Suprapubic skin (tissue), 4 donors: ENCODE measurements around the gene SH2D3C. TPM values are rescaled to one million over a fixed set of nuclear protein-coding genes. Genes with fewer than 3 reads are reported as not detected.

ENCODE experiments used
- DNase-seq, 2 donors: peaks; one replicate each; pipeline ENCODE4 v3.0.0-alpha.2; 2019; ENCODE audit warnings: low spot score in 2 of 2
- H3K27ac ChIP-seq: fragments of 200-600 bp; sonication (generic); one replicate; pipeline ENCODE4 v1.5.1; 2019
- H3K27me3 ChIP-seq: fragments of 200-600 bp; sonication (generic); one replicate; pipeline ENCODE4 v1.5.1; 2019
- H3K36me3 ChIP-seq: fragments of 200-600 bp; sonication (generic); one replicate; pipeline ENCODE4 v1.5.1; 2019
- H3K4me1 ChIP-seq: fragments of 200-600 bp; sonication (generic); one replicate; pipeline ENCODE4 v1.5.1; 2019
- H3K4me3 ChIP-seq: fragments of 200-600 bp; sonication (generic); one replicate; pipeline ENCODE4 v1.5.1; 2019; ENCODE audit warnings: mild to moderate bottlenecking
- H3K9me3 ChIP-seq: fragments of 200-600 bp; sonication (generic); one replicate; pipeline ENCODE4 v1.5.1; 2019
- EP300 ChIP-seq: sonication (generic); formaldehyde crosslinking; IDR thresholded peaks from one replicate; pipeline ENCODE4 v1.6.1; 2017; ENCODE audit warnings: antibody characterized with exemption
- POLR2A ChIP-seq, 2 donors: fragments of 450-650 bp; IDR thresholded peaks; one replicate each; pipeline ENCODE4 v1.6.1; 2017; ENCODE audit warnings: antibody characterized with exemption in 2 of 2, mild to moderate bottlenecking in 2 of 2, moderate library complexity in 2 of 2
- POLR2AphosphoS5 ChIP-seq, 3 donors: sonication (generic); formaldehyde crosslinking; IDR thresholded peaks; one replicate each; pipeline ENCODE4 v1.6.1; 2017; ENCODE audit warnings: antibody characterized with exemption in 3 of 3
- WGBS: methylation state at CpG from one replicate; pipeline ENCODE4 v1.1.5; 2018; 5-methylcytosine and 5-hydroxymethylcytosine counted together
- total RNA-seq, 4 donors: library from RNA; depleted of rRNA; stranded (reverse); fragments of >200 nt; gene quantifications; one replicate each; pipeline ENCODE4 v1.1.0, GENCODE V29; 2016
- TF ChIP-seq, protein P1 (sequence below), 2 donors: fragments of 200-600 bp in 1 of 2; fragments of 450-650 bp in 1 of 2; sonication (generic) in 1 of 2; IDR thresholded peaks; one replicate each; pipeline ENCODE4 v1.5.1; 2016 to 2019; ENCODE audit warnings: antibody characterized with exemption in 2 of 2, mild to moderate bottlenecking in 1 of 2, moderate library complexity in 1 of 2

Gene SH2D3C
- total RNA-seq, 4 donors from 2014 or later: 3.4 to 8.9 (median 6.1) TPM

GRCh38 chr9:127803507-127804352 lies 25.3 kb upstream of the SH2D3C start:
- Histone ChIP-seq H3K36me3 (peaks cover 28% of the 10 kb centered on the region), H3K27me3 (no peaks in the 10 kb centered on the region), H3K4me1 (peaks cover 37% of the 10 kb centered on the region), H3K27ac (peak overlapping the region; percentile 98), H3K4me3 (peak overlapping the region; percentile 77), H3K9me3 (no peaks in the 10 kb centered on the region)
- WGBS: 28% methylated on average over 13 of the region's 18 CpGs
- TF ChIP-seq EP300 (no peak), POLR2AphosphoS5 (IDR thresholded peaks at IDR 0.05) (peak in 1 of 3 donors; percentile 26), POLR2A (IDR thresholded peaks at IDR 0.05) (no peak)
- TF ChIP-seq, protein P1, sequence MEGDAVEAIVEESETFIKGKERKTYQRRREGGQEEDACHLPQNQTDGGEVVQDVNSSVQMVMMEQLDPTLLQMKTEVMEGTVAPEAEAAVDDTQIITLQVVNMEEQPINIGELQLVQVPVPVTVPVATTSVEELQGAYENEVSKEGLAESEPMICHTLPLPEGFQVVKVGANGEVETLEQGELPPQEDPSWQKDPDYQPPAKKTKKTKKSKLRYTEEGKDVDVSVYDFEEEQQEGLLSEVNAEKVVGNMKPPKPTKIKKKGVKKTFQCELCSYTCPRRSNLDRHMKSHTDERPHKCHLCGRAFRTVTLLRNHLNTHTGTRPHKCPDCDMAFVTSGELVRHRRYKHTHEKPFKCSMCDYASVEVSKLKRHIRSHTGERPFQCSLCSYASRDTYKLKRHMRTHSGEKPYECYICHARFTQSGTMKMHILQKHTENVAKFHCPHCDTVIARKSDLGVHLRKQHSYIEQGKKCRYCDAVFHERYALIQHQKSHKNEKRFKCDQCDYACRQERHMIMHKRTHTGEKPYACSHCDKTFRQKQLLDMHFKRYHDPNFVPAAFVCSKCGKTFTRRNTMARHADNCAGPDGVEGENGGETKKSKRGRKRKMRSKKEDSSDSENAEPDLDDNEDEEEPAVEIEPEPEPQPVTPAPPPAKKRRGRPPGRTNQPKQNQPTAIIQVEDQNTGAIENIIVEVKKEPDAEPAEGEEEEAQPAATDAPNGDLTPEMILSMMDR (IDR thresholded peaks at IDR 0.05): no peak
- DNase-seq: no peak

DNA sequence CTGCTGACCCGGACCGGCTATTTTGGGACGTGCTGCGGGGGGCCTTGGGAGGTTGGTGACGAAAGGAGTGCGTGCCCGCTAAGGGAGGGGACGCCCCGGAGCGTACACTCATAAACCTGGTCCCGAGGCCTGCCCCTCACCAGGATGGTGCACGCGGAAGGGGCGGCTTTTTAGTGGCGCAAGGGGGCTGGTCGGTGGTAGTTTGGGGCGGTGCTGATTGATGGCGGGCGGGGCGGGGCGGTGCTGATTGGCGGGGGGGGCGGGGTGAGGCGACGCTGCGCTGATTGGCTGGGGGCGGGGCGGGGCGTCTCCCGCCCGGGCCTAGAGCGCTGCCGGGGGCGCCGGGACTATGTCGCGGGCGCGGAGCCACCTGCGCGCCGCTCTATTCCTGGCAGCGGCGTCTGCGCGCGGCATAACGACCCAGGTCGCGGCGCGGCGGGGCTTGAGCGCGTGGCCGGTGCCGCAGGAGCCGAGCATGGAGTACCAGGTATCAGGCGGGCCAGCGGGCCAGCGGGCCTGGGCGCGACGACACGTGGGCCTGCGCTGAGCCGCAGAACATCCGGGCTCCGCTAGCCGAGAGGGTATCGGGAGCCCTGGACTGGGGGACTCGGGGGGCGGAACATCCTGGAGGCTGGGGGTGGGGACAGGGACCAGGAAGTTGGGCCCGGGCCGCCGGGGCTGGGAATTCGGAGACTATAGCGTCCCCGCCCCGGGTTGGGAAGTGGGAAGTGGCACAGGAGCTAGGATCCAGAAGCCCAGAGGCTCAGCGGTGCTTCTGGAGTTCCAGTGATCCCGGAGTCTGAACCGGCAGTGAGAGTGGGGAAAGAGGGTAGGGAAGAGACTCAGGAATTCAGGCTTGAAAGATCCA lies 24.3 kb upstream of the SH2D3C start, which contains the start of gene FPGS:
Gene FPGS, plus strand, starts transcription at position 307 of the 868 bp plus-strand sequence. Its CDS starts 43 bp downstream, at position 350.
- Histone ChIP-seq H3K4me1 (peaks cover 37% of the 10 kb centered on the region), H3K27ac (peak within 1 kb of the TSS; percentile 98), H3K4me3 (peak within 1 kb of the TSS; percentile 77), H3K27me3 (no peaks in the 10 kb centered on the region), H3K36me3 (peaks cover 20% of the 10 kb centered on the region), H3K9me3 (no peaks in the 10 kb centered on the region)
- DNase-seq: peak; percentile 96
- whole genome bisulfite sequencing: under 1% methylated on average over 17 of the region's 83 CpGs
- TF ChIP-seq, protein P1 (IDR thresholded peaks at IDR 0.05): no peak
- no peak for TF ChIP-seq EP300
- TF ChIP-seq POLR2AphosphoS5 (IDR thresholded peaks at IDR 0.05): peak in 2 of 3 donors; percentile 14 to 30
- peak in 1 of 2 donors; percentile 36 for TF ChIP-seq POLR2A (IDR thresholded peaks at IDR 0.05)

- peak in 1 of 2 donors; percentile 61 for DNase-seq
- peak overlapping the region; percentile 77 for H3K4me3 ChIP-seq
- WGBS: 20% methylated on average over 10 of the region's 10 CpGs
Measured at GRCh38 chr9:127801955-127802575, 23.6 kb upstream of the SH2D3C start.

GRCh38 chr9:127796852-127797370 lies 18.4 kb upstream of the SH2D3C start:
- TF ChIP-seq, protein P1 (IDR thresholded peaks at IDR 0.05): no peak
- TF ChIP-seq EP300: no peak
- TF ChIP-seq POLR2A (IDR thresholded peaks at IDR 0.05): no peak
- TF ChIP-seq POLR2AphosphoS5 (IDR thresholded peaks at IDR 0.05): no peak
- 40% methylated on average over 11 of the region's 11 CpGs for WGBS
- Histone ChIP-seq H3K4me3 (no peak overlapping the region), H3K27ac (no peak overlapping the region), H3K9me3 (no peaks in the 10 kb centered on the region), H3K27me3 (no peaks in the 10 kb centered on the region), H3K4me1 (peaks cover 11% of the 10 kb centered on the region), H3K36me3 (peaks cover 12% of the 10 kb centered on the region)
- DNase-seq: no peak

More at GRCh38 chr9:127801955-127802575, 23.6 kb upstream of the SH2D3C start:
- Histone ChIP-seq H3K4me1 (peaks cover 37% of the 10 kb centered on the region), H3K9me3 (no peaks in the 10 kb centered on the region), H3K36me3 (peaks cover 13% of the 10 kb centered on the region), H3K27me3 (no peaks in the 10 kb centered on the region), H3K27ac (peak overlapping the region; percentile 98)
- peak in 1 of 2 donors; percentile 13 for TF ChIP-seq POLR2A (IDR thresholded peaks at IDR 0.05)
- TF ChIP-seq POLR2AphosphoS5 (IDR thresholded peaks at IDR 0.05): no peak
- TF ChIP-seq, protein P1 (IDR thresholded peaks at IDR 0.05): no peak
- no peak for TF ChIP-seq EP300
